Neural crest cell (in vitro differentiated cells): ENCODE measurements around the gene ELMO1. TPM values are rescaled to one million over a fixed set of nuclear protein-coding genes. Genes with fewer than 3 reads are reported as not detected.

ENCODE experiments used
- DNase-seq: peaks from one replicate; pipeline ENCODE4 v3.0.0; 2021; ENCODE audit warnings: low read depth, mixed read lengths, low spot score
- H3K27ac Mint-ChIP-seq: one replicate; pipeline ENCODE4 v1.8.0; 2021; ENCODE audit warnings: mild to moderate bottlenecking, mixed read lengths; ENCODE audit not compliant: unreplicated experiment
- H3K27me3 Mint-ChIP-seq: 2 replicates; pipeline ENCODE4 v1.8.0; 2021; ENCODE audit warnings: low read depth, mild to moderate bottlenecking, mixed read lengths
- H3K36me3 Mint-ChIP-seq: 2 replicates; pipeline ENCODE4 v1.8.0; 2021; ENCODE audit warnings: low read depth, mild to moderate bottlenecking, mixed read lengths
- H3K4me1 Mint-ChIP-seq: 2 replicates; pipeline ENCODE4 v1.8.0; 2021; ENCODE audit warnings: mixed read lengths
- H3K4me3 Mint-ChIP-seq: one replicate; pipeline ENCODE4 v1.8.0; 2021; ENCODE audit warnings: mild to moderate bottlenecking, mixed read lengths
- H3K9me3 Mint-ChIP-seq: 2 replicates; pipeline ENCODE4 v1.8.0; 2021; ENCODE audit warnings: mixed read lengths
- CTCF ChIP-seq: fragments of 200-600 bp; sonication (generic); conservative IDR thresholded peaks from 2 replicates; pipeline ENCODE4 v1.5.0; 2021; ENCODE audit warnings: antibody characterized with exemption, mild to moderate bottlenecking
- total RNA-seq: library from RNA; stranded (reverse); gene quantifications from 2 replicates; pipeline ENCODE4 v1.2.1, GENCODE V29; 2021

The ELMO1 gene
- total RNA-seq, 1 donor from 2014 or later: 7.4 TPM

GRCh38 chr7:36961097-36961496 is 487.6 kb downstream of the ELMO1 start:
- DNase-seq: no peak
- peaks cover 2% of the 10 kb centered on the region for H3K36me3 Mint-ChIP-seq
- TF ChIP-seq CTCF: no peak
- no peak overlapping the region for H3K4me3 Mint-ChIP-seq
- H3K27me3 Mint-ChIP-seq: no peaks in the 10 kb centered on the region
- peak overlapping the region; percentile 0 for H3K27ac Mint-ChIP-seq
- peaks cover 22% of the 10 kb centered on the region for H3K4me1 Mint-ChIP-seq
- H3K9me3 Mint-ChIP-seq: no peaks in the 10 kb centered on the region

GRCh38 chr7:36960105-36960504 is 488.6 kb downstream of the ELMO1 start:
- Mint-ChIP-seq H3K4me3 (no peak overlapping the region), H3K36me3 (peaks cover 2% of the 10 kb centered on the region), H3K27me3 (no peaks in the 10 kb centered on the region), H3K4me1 (peaks cover 22% of the 10 kb centered on the region), H3K9me3 (peaks cover 2% of the 10 kb centered on the region), H3K27ac (no peak overlapping the region)
- no peak for DNase-seq
- no peak for TF ChIP-seq CTCF

- peaks cover 22% of the 10 kb centered on the region for H3K4me1 Mint-ChIP-seq
- no peak for TF ChIP-seq CTCF
- H3K9me3 Mint-ChIP-seq: peaks cover 2% of the 10 kb centered on the region
- H3K4me3 Mint-ChIP-seq: no peak overlapping the region
- no peaks in the 10 kb centered on the region for H3K27me3 Mint-ChIP-seq
- no peak for DNase-seq
- no peak overlapping the region for H3K27ac Mint-ChIP-seq
- H3K36me3 Mint-ChIP-seq: peaks cover 2% of the 10 kb centered on the region
These were observed 490.4 kb downstream of the ELMO1 start for GRCh38 chr7:36958111-36958733.

GRCh38 chr7:36957620-36958019 is 491.0 kb downstream of the ELMO1 start:
- peaks cover 21% of the 10 kb centered on the region for H3K4me1 Mint-ChIP-seq
- peaks cover 2% of the 10 kb centered on the region for H3K9me3 Mint-ChIP-seq
- H3K36me3 Mint-ChIP-seq: peaks cover 2% of the 10 kb centered on the region
- TF ChIP-seq CTCF: no peak
- no peak overlapping the region for H3K4me3 Mint-ChIP-seq
- no peaks in the 10 kb centered on the region for H3K27me3 Mint-ChIP-seq
- no peak for DNase-seq
- no peak overlapping the region for H3K27ac Mint-ChIP-seq

- DNase-seq: no peak
- no peak overlapping the region for H3K27ac Mint-ChIP-seq
- H3K9me3 Mint-ChIP-seq: peaks cover 5% of the 10 kb centered on the region
- no peaks in the 10 kb centered on the region for H3K27me3 Mint-ChIP-seq
- no peak overlapping the region for H3K4me3 Mint-ChIP-seq
- peaks cover 2% of the 10 kb centered on the region for H3K36me3 Mint-ChIP-seq
- peaks cover 13% of the 10 kb centered on the region for H3K4me1 Mint-ChIP-seq
- TF ChIP-seq CTCF: no peak
These were observed 491.9 kb downstream of the ELMO1 start for GRCh38 chr7:36956814-36957213.
